ENCODE data around the gene CNTN1. TPM values are rescaled to one million over a fixed set of nuclear protein-coding genes. Genes with fewer than 3 reads are reported as not detected.

CNTN1 gene
- total and polyA plus RNA-seq, 11 donors, result 0.01 to 0.66 (median 0.20) TPM; not detected in 2

GRCh38 chr12:40648519-40648918 lies 43.7 kb upstream of the CNTN1 start:
- WGBS, 4 donors, result 38 to 52% (median 46%) methylated on average over 1 of the region's 1 CpG
- H3K4me1 ChIP-seq, result no peaks in the 10 kb centered on the region
- DNase-seq (no peak), ATAC-seq (no peak)
- no peaks in the 10 kb centered on the region for H3K36me3 ChIP-seq
- TF ChIP-seq CTCF (IDR thresholded peaks at IDR 0.05) (no peak), POLR2A (IDR thresholded peaks at IDR 0.05) (no peak)
- H3K4me3 ChIP-seq, result no peak overlapping the region
- H3K27me3 ChIP-seq, result no peaks in the 10 kb centered on the region
- no peak overlapping the region for H3K27ac ChIP-seq
- H3K9me3 ChIP-seq, result peaks cover 0 to 11% (median 0%) of the 10 kb centered on the region in 12 donors
- intact Hi-C loops (cut with DNase I), result no loop called here

GRCh38 chr12:40650038-40650704 lies 42.1 kb upstream of the CNTN1 start:
- peaks cover 0 to 11% (median 0%) of the 10 kb centered on the region in 12 donors for H3K9me3 ChIP-seq
- ATAC-seq (no peak), DNase-seq (no peak)
- intact Hi-C loops (cut with DNase I), result no loop called here
- no peak overlapping the region for H3K27ac ChIP-seq
- H3K27me3 ChIP-seq, result no peaks in the 10 kb centered on the region
- no peak for TF ChIP-seq POLR2A (IDR thresholded peaks at IDR 0.05)
- H3K4me3 ChIP-seq, result no peak overlapping the region
- 57 to 77% (median 73%) methylated on average over 1 of the region's 1 CpG for whole genome bisulfite sequencing, 4 donors
- no peaks in the 10 kb centered on the region for H3K36me3 ChIP-seq
- H3K4me1 ChIP-seq, result no peaks in the 10 kb centered on the region

GRCh38 chr12:40655451-40655850 lies 36.8 kb upstream of the CNTN1 start:
- intact Hi-C loops (cut with DNase I), result no loop called here
- Histone ChIP-seq H3K27me3 (no peaks in the 10 kb centered on the region), H3K9me3 (peaks cover 0 to 11% (median 0%) of the 10 kb centered on the region in 12 donors), H3K27ac (no peak overlapping the region), H3K4me1 (no peaks in the 10 kb centered on the region), H3K36me3 (no peaks in the 10 kb centered on the region), H3K4me3 (no peak overlapping the region)
- DNase-seq (no peak), ATAC-seq (no peak)
- WGBS, 4 donors, result 61 to 78% (median 65%) methylated on average over 1 of the region's 1 CpG
- no peak for TF ChIP-seq POLR2A (IDR thresholded peaks at IDR 0.05)

GRCh38 chr12:40662366-40662765 lies 29.9 kb upstream of the CNTN1 start:
- no peak for ATAC-seq
- Histone ChIP-seq H3K36me3 (no peaks in the 10 kb centered on the region), H3K27me3 (no peaks in the 10 kb centered on the region), H3K27ac (no peak overlapping the region), H3K9me3 (peaks cover 0 to 11% (median 0%) of the 10 kb centered on the region in 12 donors), H3K4me1 (no peaks in the 10 kb centered on the region), H3K4me3 (no peak overlapping the region)
- TF ChIP-seq POLR2A (IDR thresholded peaks at IDR 0.05) (no peak), CTCF (IDR thresholded peaks at IDR 0.05) (no peak)
- DNase-seq, result no peak
- WGBS, 4 donors, result 80 to 89% (median 82%) methylated on average over 4 of the region's 4 CpGs
- intact Hi-C loops (cut with DNase I), result no loop called here

- no peak overlapping the region for H3K4me3 ChIP-seq
- WGBS, 4 donors, result 39 to 58% (median 52%) methylated on average over 1 of the region's 1 CpG
- no peak overlapping the region for H3K27ac ChIP-seq
- DNase-seq, result no peak
- H3K9me3 ChIP-seq, result peaks cover 0 to 11% (median 0%) of the 10 kb centered on the region in 12 donors
- TF ChIP-seq CTCF (IDR thresholded peaks at IDR 0.05), result no peak
- no peak for ATAC-seq
- intact Hi-C loops (cut with DNase I), result no loop called here
- no peaks in the 10 kb centered on the region for H3K4me1 ChIP-seq
- no peaks in the 10 kb centered on the region for H3K36me3 ChIP-seq
- no peaks in the 10 kb centered on the region for H3K27me3 ChIP-seq
Measured at GRCh38 chr12:40663781-40664180, 28.5 kb upstream of the CNTN1 start.
